Measurements from ENCODE around the gene SBK3.

Gene SBK3

DNA sequence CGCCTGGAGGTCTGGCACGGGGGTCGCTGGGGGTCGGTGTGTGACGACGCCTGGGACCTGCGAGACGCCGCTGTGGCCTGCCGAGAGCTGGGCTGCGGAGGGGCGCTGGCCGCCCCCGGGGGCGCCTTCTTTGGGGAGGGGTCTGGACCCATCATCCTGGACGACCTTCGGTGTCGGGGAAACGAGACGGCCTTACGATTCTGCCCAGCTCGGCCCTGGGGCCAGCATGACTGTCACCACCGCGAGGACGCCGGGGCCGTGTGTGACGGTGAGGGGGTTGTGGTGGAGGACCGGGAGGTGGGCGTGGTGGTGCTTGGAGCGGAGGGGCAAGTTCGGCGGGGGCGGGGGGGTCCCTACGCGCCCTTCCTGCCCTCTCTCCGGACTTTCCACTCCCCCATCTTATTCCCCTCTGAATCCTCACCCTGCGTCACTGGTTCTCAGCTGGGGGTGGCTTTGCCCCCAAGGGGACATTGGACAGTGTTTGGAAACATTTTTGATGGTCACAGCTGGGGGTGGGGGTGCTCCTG is 51.6 kb downstream of the SBK3 start:
- no peaks in the 10 kb centered on the region for H3K4me1 ChIP-seq (ENCODE audit: control insufficient read depth in 1 of 2, insufficient read depth in 1 of 2, low read depth in 1 of 2, low read length in 1 of 2)
- H3K4me3 ChIP-seq (ENCODE audit: low read depth in 1 of 2, low read length in 1 of 2): no peak overlapping the region
- peaks cover 57% of the 10 kb centered on the region for H3K27me3 ChIP-seq
- no peaks in the 10 kb centered on the region for H3K36me3 ChIP-seq
- TF ChIP-seq, protein P1, sequence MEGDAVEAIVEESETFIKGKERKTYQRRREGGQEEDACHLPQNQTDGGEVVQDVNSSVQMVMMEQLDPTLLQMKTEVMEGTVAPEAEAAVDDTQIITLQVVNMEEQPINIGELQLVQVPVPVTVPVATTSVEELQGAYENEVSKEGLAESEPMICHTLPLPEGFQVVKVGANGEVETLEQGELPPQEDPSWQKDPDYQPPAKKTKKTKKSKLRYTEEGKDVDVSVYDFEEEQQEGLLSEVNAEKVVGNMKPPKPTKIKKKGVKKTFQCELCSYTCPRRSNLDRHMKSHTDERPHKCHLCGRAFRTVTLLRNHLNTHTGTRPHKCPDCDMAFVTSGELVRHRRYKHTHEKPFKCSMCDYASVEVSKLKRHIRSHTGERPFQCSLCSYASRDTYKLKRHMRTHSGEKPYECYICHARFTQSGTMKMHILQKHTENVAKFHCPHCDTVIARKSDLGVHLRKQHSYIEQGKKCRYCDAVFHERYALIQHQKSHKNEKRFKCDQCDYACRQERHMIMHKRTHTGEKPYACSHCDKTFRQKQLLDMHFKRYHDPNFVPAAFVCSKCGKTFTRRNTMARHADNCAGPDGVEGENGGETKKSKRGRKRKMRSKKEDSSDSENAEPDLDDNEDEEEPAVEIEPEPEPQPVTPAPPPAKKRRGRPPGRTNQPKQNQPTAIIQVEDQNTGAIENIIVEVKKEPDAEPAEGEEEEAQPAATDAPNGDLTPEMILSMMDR (IDR thresholded peaks at IDR 0.05): no peak
- no peaks in the 10 kb centered on the region for H3K9me3 ChIP-seq
- H3K27ac ChIP-seq: no peak overlapping the region

DNA sequence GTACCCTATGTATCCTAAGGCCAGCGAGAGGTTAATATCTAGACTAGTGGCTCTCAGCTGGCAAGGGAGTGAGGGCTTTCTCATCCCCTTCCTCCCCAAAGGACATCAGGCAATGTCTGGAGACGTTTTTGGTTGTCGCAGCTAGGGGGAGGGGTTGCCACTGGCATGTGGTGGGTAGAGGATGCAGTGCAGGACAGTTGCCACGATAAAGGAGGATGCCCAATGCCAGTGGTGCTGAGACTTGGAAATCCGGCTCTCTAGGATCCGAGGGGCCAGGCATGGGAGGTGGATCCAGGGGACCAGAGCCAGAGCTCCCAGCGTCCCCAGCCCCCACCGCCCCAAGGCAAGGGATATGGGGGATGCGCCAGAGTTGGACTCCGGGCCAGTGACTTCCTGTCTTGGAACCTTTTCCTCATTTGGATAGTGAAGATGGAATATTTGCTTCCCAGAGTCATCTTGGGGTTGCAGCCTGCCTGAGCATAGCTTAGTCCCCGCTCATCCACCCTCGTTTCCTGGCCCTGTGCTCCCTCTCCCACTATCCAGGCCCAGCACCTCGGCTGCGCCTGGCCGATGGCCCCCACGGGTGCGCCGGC is 52.2 kb downstream of the SBK3 start:
- Histone ChIP-seq H3K9me3 (no peaks in the 10 kb centered on the region), H3K4me3 (ENCODE audit: low read depth in 1 of 2, low read length in 1 of 2) (no peak overlapping the region), H3K4me1 (ENCODE audit: control insufficient read depth in 1 of 2, insufficient read depth in 1 of 2, low read depth in 1 of 2, low read length in 1 of 2) (no peaks in the 10 kb centered on the region), H3K36me3 (no peaks in the 10 kb centered on the region), H3K27me3 (peaks cover 62% of the 10 kb centered on the region), H3K27ac (no peak overlapping the region)
- TF ChIP-seq, protein P1 (IDR thresholded peaks at IDR 0.05): no peak

DNA sequence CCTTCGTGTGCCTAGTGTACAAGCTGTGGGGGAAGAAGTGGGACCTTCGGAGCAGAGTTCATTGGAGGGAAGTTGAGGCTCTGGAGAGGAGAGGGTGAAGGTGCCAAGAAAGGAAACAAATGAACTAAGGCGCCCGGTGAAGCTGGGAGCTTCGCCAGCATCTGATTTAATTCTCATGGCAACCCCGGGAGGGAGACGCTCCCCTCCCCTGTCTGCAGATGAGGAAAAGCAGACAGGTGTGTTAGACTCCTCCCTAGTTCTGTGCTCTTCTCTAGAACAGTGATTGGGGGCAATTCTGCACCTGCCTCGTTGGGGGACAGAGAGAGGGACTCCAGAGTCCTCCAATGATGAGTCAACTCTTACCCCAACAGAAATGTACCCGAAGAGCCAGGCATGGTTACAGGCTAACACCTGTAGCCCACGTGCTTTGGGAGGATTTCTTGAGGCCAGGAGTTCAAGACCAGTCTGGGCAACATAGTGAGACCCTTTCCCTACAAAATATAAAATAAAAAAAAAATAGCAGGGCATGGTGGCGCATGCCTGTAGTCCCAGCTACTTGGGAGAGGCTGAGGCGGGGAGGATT is 52.9 kb downstream of the SBK3 start:
- no peak overlapping the region for H3K4me3 ChIP-seq (ENCODE audit: low read depth in 1 of 2, low read length in 1 of 2)
- no peak overlapping the region for H3K27ac ChIP-seq
- H3K4me1 ChIP-seq (ENCODE audit: control insufficient read depth in 1 of 2, insufficient read depth in 1 of 2, low read depth in 1 of 2, low read length in 1 of 2): no peaks in the 10 kb centered on the region
- H3K9me3 ChIP-seq: no peaks in the 10 kb centered on the region
- TF ChIP-seq, protein P1 (IDR thresholded peaks at IDR 0.05): no peak
- peaks cover 69% of the 10 kb centered on the region for H3K27me3 ChIP-seq
- H3K36me3 ChIP-seq: no peaks in the 10 kb centered on the region

DNA sequence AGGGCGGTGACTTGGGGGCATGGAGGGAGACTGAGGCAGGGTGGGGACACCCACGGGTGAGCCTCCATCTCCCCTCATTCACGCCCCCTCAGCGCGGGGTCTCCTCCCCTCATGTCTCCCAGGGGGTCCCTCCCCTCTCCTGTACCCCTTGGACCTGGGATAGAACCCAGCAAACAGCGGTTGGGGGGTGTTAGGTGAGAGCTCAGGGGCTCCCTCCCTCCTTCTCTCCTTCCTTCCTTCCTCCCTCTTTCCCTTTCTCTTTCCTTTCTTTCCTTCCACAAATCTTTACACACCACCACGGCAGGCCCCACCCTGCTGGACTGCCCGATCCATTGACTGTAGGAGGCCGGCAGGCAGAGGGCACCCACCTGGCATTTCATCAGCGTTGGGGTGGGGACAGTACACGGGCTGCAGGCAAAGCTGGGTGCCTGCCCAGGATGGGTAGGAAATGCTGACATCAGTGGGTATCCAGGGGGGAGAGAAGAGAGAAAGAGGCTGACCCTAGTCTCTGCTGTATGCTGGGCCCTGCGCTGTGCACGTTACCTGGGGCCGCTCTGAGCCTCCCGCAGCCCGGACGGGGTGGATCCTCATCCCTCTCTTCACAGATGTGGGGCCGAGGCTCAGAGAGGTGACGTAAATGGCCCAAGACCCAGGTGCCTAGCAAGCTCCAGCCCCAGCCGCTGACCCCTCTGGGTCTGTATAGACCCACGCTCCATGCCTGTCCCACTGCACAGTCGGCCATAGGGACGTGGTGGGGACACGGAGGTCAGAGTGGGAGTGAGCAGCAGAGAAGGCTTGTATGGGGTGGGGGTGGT is 53.6 kb downstream of the SBK3 start:
- Histone ChIP-seq H3K27ac (no peak overlapping the region), H3K9me3 (no peaks in the 10 kb centered on the region), H3K4me1 (ENCODE audit: control insufficient read depth in 1 of 2, insufficient read depth in 1 of 2, low read depth in 1 of 2, low read length in 1 of 2) (no peaks in the 10 kb centered on the region), H3K36me3 (no peaks in the 10 kb centered on the region), H3K4me3 (ENCODE audit: low read depth in 1 of 2, low read length in 1 of 2) (no peak overlapping the region), H3K27me3 (peaks cover 76% of the 10 kb centered on the region)
- TF ChIP-seq, protein P1 (IDR thresholded peaks at IDR 0.05): no peak

Measured in neutrophil (primary cell).